ELF-1 (cell line): ENCODE measurements around the gene EGF.
"Not testable (repeated sequence)": the region's sequence is repeated elsewhere in the genome, so short reads cannot be mapped to it uniquely, and the experiment has no call there.

ENCODE experiments used
- DNase-seq: peaks from one replicate; pipeline ENCODE4 v3.0.0-alpha.2; 2016; ENCODE audit warnings: low read depth, low spot score

The EGF gene

DNA sequence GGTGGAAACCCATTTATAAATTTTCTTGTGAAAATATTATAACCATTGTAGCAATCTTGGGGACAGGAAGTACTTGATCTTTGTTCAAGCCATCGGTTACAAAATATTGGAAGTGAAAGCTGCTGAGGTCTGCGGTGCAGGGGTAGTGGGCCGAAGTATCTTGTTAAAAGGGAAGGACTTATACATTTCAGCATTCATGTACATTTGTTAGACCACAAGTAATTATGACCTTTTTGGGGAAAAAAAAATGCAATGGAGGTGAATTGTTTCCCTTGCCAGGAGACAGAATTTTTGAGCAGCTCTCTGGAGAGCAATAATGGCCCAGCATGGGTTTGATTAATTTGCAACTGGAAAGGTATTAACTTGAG is 121.3 kb downstream of the EGF start:
- DNase-seq: no peak

GRCh38 chr4:110039164-110039563 is 126.5 kb downstream of the EGF start:
- DNase-seq: not testable (repeated sequence)

- DNase-seq: no peak
Measured at GRCh38 chr4:110041735-110042134, 129.1 kb downstream of the EGF start.

- no peak for DNase-seq
Measured at GRCh38 chr4:110042545-110043517, 130.1 kb downstream of the EGF start.

DNA sequence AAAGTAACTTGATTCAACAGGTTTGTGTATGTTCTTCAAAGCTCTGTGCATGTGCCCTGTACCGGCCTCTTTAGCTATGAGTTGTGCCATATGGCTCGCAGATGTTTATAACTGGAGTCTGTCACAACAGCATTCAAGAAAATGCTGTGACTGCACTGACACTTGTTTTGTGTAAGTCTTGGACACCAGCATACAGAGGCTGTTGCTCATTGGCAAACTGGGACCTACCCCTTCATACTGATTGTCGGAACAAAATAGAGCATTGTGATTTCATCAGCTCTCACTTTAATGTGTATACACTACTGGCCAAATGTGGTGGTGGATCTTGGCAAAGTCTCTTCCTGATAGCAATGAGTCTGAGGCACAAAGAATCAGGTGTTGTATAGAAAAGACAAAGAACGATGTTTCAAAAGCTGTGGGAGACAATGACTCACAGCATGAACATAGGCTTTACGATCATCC is 133.9 kb downstream of the EGF start:
- no peak for DNase-seq

- DNase-seq: peak; percentile 27
Measured at GRCh38 chr4:110049951-110050925, 137.6 kb downstream of the EGF start.

GRCh38 chr4:110055158-110055768 is 142.6 kb downstream of the EGF start:
- no peak for DNase-seq

DNA sequence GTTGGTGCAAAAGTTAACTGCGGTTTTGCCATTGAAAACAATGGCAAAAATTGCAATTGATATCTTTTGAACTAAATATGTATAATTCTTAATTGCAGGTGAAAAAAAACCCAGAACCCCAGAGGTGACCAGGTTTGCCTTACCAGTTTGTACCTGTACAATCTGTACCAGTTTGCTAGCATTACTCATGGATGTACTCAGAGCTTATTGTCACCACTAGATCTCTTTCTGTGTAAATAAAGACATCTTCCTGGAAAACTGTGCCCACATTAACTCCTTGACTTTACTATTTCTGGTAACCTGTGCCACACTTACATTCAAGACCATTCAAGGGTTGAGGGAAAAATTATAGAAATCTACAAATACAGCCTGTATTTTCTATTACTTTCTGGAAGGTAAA is 146.0 kb downstream of the EGF start:
- no peak for DNase-seq

DNA sequence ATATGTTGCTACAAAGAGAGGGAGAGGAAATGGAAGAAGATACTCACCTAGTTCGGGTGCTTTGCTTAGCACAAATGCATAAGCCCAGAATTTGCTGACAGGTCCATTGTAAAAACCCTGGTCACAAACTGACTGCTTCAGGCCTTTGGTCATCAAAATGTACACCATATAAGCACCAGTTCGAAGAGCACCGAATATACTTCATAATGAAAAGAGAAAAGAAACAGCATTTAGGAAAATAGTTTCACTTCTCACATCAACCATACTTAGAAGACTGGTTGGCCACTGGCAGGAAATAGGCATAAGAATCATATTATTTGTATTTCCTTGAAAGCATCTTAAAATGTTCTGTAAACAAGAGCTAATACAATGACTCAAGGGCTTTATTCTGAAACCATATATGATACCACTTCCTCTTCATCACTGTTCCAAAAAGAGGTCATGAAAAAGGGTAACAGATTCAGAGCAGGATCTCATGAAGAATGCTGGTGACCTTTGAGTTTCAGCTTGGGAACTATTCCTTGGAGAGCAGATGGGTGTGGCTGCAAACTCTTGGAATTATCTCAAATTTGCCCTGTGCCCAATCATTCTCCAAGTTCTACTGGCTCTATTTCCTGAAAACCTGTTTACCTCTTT is 147.0 kb downstream of the EGF start:
- no peak for DNase-seq

DNA sequence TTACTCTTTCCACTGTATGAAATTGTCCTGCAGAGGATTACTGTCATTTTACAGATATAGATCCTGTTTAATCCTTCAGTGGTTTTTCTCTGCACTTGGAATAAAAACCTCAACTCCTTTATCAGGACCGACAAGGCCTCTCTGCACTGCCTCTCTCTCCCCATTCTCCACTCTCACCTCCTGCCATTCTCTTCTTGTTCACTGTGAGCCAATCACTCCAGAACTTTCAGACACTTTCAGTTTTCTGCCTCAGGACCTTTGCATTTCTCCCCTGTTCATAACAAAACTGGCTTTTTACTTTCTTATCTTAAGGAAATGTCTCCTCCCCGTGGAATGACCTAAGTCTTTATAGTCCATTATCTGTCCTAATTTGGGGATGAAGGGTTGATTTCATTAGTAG is 148.4 kb downstream of the EGF start:
- no peak for DNase-seq
